GM12891 (cell line): Measurements from ENCODE around the gene NRXN3.

Experiments used
- PAX5 ChIP-seq: IDR thresholded peaks from 2 replicates; pipeline ENCODE4 v1.6.1; 2011; ENCODE audit warnings: low read length, moderate library complexity, mild to moderate bottlenecking; ENCODE audit not compliant: insufficient read depth, severe bottlenecking
- POLR2A ChIP-seq: IDR thresholded peaks from 2 replicates; pipeline ENCODE4 v1.6.1; 2011; ENCODE audit warnings: low read depth, low read length, control low read depth
- POLR2AphosphoS5 ChIP-seq: IDR thresholded peaks from 2 replicates; pipeline ENCODE4 v1.6.1; 2011; ENCODE audit warnings: low read depth, low read length, control low read depth
- TAF1 ChIP-seq: IDR thresholded peaks from 2 replicates; pipeline ENCODE4 v1.6.1; 2011; ENCODE audit warnings: low read depth, low read length, control low read depth

GRCh38 chr14:79852950-79853744 lies 1683.0 kb downstream of the NRXN3 start:
- TF ChIP-seq POLR2A: no peak
- no peak for TF ChIP-seq TAF1
- TF ChIP-seq POLR2AphosphoS5: no peak
- TF ChIP-seq PAX5: no peak
